Liver (tissue), 9 donors: ENCODE measurements around the gene TMA16. TPM values are rescaled to one million over a fixed set of nuclear protein-coding genes. Genes with fewer than 3 reads are reported as not detected.

Experiments
- DNase-seq: peaks from one replicate; pipeline ENCODE4 v3.0.0-alpha.2; 2017; ENCODE audit warnings: low spot score
- H3K27ac ChIP-seq, 2 donors: one replicate each; pipeline ENCODE4 v1.7.0; 2013; ENCODE audit warnings: inconsistent platforms in 2 of 2, low read length in 2 of 2, control low read depth in 1 of 2, low read depth in 1 of 2, mild to moderate bottlenecking in 1 of 2
- H3K27me3 ChIP-seq, 4 donors: one replicate each; pipeline versions ENCODE4 v1.6.1 to v1.7.0; 2013; ENCODE audit warnings: low read length in 3 of 4, inconsistent platforms in 1 of 4, mild to moderate bottlenecking in 1 of 4, moderate library complexity in 1 of 4; ENCODE audit not compliant: control insufficient read depth in 4 of 4, insufficient read depth in 4 of 4
- H3K36me3 ChIP-seq, 4 donors: one replicate each; pipeline versions ENCODE4 v1.6.1 to v1.7.0; 2013; ENCODE audit warnings: low read length in 3 of 4, mild to moderate bottlenecking in 3 of 4, low read depth in 1 of 4, moderate library complexity in 1 of 4; ENCODE audit not compliant: control insufficient read depth in 4 of 4, insufficient read depth in 3 of 4
- H3K4me1 ChIP-seq, 4 donors: one replicate each; pipeline versions ENCODE4 v1.6.1 to v1.7.0; 2013; ENCODE audit warnings: low read length in 3 of 4, mild to moderate bottlenecking in 3 of 4, moderate library complexity in 1 of 4; ENCODE audit not compliant: control insufficient read depth in 4 of 4, insufficient read depth in 4 of 4
- H3K4me3 ChIP-seq, 3 donors: one replicate each; pipeline versions ENCODE4 v1.6.1 to v1.7.0; 2013; ENCODE audit warnings: low read length in 3 of 3, control low read depth in 1 of 3, low read depth in 1 of 3, mild to moderate bottlenecking in 1 of 3
- H3K9ac ChIP-seq, 2 donors: one replicate each; pipeline ENCODE4 v1.7.0; 2013; ENCODE audit warnings: low read length in 2 of 2, mild to moderate bottlenecking in 2 of 2, moderate library complexity in 2 of 2, control low read depth in 1 of 2, low read depth in 1 of 2
- H3K9me3 ChIP-seq, 4 donors: one replicate each; pipeline versions ENCODE4 v1.6.1 to v1.7.0; 2013; ENCODE audit warnings: low read length in 3 of 4; ENCODE audit not compliant: control insufficient read depth in 4 of 4
- EGR1 ChIP-seq, 2 donors: IDR thresholded peaks; 2 replicates each; pipeline ENCODE4 v1.6.1; 2016 to 2018; ENCODE audit warnings: antibody characterized with exemption in 2 of 2, low read depth in 2 of 2
- FOXA1 ChIP-seq: IDR thresholded peaks from 2 replicates; pipeline ENCODE4 v1.6.1; 2016; ENCODE audit warnings: antibody characterized with exemption
- FOXA2 ChIP-seq: IDR thresholded peaks from 2 replicates; pipeline ENCODE4 v1.6.1; 2016; ENCODE audit warnings: antibody characterized with exemption
- GABPA ChIP-seq, 2 donors: IDR thresholded peaks in 1 of 2; conservative IDR thresholded peaks in 1 of 2; 2 replicates each; pipeline ENCODE4 v1.6.1; 2016; ENCODE audit warnings: antibody characterized with exemption in 2 of 2, mild to moderate bottlenecking in 1 of 2, moderate library complexity in 1 of 2
- HNF4A ChIP-seq, 2 donors: conservative IDR thresholded peaks; 2 replicates each; pipeline ENCODE4 v1.6.1; 2016; ENCODE audit warnings: antibody characterized with exemption in 2 of 2, mild to moderate bottlenecking in 2 of 2
- HNF4G ChIP-seq: IDR thresholded peaks from 2 replicates; pipeline ENCODE4 v1.6.1; 2016; ENCODE audit warnings: antibody characterized with exemption
- JUND ChIP-seq, 2 donors: IDR thresholded peaks; 2 replicates each; pipeline ENCODE4 v1.6.1; 2016; ENCODE audit warnings: antibody characterized with exemption in 2 of 2
- NR2F2 ChIP-seq: IDR thresholded peaks from 2 replicates; pipeline ENCODE4 v1.6.1; 2016; ENCODE audit warnings: antibody characterized with exemption
- RAD21 ChIP-seq, 2 donors: IDR thresholded peaks; 2 replicates each; pipeline ENCODE4 v1.6.1; 2016; ENCODE audit warnings: antibody characterized with exemption in 2 of 2, mild to moderate bottlenecking in 2 of 2
- RXRA ChIP-seq, 2 donors: IDR thresholded peaks; 2 replicates each; pipeline ENCODE4 v1.6.1; 2017 to 2018; ENCODE audit warnings: antibody characterized with exemption in 2 of 2, mild to moderate bottlenecking in 1 of 2
- SP1 ChIP-seq: IDR thresholded peaks from 2 replicates; pipeline ENCODE4 v1.6.1; 2018; ENCODE audit warnings: antibody characterized with exemption, mild to moderate bottlenecking
- TAF1 ChIP-seq: conservative IDR thresholded peaks from 2 replicates; pipeline ENCODE4 v1.6.1; 2016; ENCODE audit warnings: antibody characterized with exemption, mild to moderate bottlenecking
- YY1 ChIP-seq: IDR thresholded peaks from 2 replicates; pipeline ENCODE4 v1.6.1; 2016; ENCODE audit warnings: antibody characterized with exemption, mild to moderate bottlenecking
- WGBS: extraction: QIAGEN DNeasy Blood & Tissue Kit; methylation state at CpG from one replicate; pipeline ENCODE4 v1.1.7; 2013; 5-methylcytosine and 5-hydroxymethylcytosine counted together
- polyA plus RNA-seq, 2 donors: library from polyadenylated mRNA; stranded (reverse) in 1 of 2; unstranded in 1 of 2; fragments of 200-250 nt in 1 of 2; fragments of >200 nt in 1 of 2; fragmentation: Nextera tagmentation in 1 of 2; extraction: Ambion mirVana in 1 of 2; gene quantifications; one replicate each; pipeline versions ENCODE4 v1.2.1 to v1.2.3, GENCODE V29; 2013 to 2015
- total RNA-seq, 2 donors: library from RNA; depleted of rRNA; stranded (reverse); fragments of >200 nt; gene quantifications; one replicate each; pipeline ENCODE4 v1.2.3, GENCODE V29; 2014
- TF ChIP-seq, protein P1 (sequence below): fragments of 150-350 bp; IDR thresholded peaks from 2 replicates; pipeline ENCODE4 v1.5.1; 2017; ENCODE audit warnings: improper control_type of control experiment, low read depth, low read length; ENCODE audit not compliant: missing input control
- TF ChIP-seq, protein P2 (sequence below): IDR thresholded peaks from 2 replicates; pipeline ENCODE4 v1.6.1; 2016; ENCODE audit warnings: antibody characterized with exemption, mild to moderate bottlenecking
- TF ChIP-seq, protein P3 (sequence below): IDR thresholded peaks from 2 replicates; pipeline ENCODE4 v1.6.1; 2016; ENCODE audit warnings: antibody characterized with exemption
- TF ChIP-seq, protein P4 (sequence below): IDR thresholded peaks from 2 replicates; pipeline ENCODE4 v1.6.1; 2016; ENCODE audit warnings: antibody characterized with exemption
- TF ChIP-seq, protein P5 (sequence below): IDR thresholded peaks from 2 replicates; pipeline ENCODE4 v1.6.1; 2016; ENCODE audit warnings: antibody characterized with exemption
- donor health status: healthy.
- donor health status: healthy.
- donor health status: healthy.
- donor health status: healthy.
- donor health status: healthy.

Gene TMA16
- total and polyA plus RNA-seq, 4 donors, result 7.5 to 11.1 (median 9.6) TPM

GRCh38 chr4:163523791-163524365, 29.4 kb downstream of the TMA16 start:
- H3K4me3 ChIP-seq, result no peak overlapping the region
- 94% methylated on average over 3 of the region's 3 CpGs for WGBS
- peaks cover 2 to 28% (median 27%) of the 10 kb centered on the region in 4 donors for H3K36me3 ChIP-seq
- no peaks in the 10 kb centered on the region for H3K4me1 ChIP-seq
- no peak overlapping the region for H3K9ac ChIP-seq
- no peak overlapping the region for H3K27ac ChIP-seq
- no peak for TF ChIP-seq FOXA2
- TF ChIP-seq, protein P1, sequence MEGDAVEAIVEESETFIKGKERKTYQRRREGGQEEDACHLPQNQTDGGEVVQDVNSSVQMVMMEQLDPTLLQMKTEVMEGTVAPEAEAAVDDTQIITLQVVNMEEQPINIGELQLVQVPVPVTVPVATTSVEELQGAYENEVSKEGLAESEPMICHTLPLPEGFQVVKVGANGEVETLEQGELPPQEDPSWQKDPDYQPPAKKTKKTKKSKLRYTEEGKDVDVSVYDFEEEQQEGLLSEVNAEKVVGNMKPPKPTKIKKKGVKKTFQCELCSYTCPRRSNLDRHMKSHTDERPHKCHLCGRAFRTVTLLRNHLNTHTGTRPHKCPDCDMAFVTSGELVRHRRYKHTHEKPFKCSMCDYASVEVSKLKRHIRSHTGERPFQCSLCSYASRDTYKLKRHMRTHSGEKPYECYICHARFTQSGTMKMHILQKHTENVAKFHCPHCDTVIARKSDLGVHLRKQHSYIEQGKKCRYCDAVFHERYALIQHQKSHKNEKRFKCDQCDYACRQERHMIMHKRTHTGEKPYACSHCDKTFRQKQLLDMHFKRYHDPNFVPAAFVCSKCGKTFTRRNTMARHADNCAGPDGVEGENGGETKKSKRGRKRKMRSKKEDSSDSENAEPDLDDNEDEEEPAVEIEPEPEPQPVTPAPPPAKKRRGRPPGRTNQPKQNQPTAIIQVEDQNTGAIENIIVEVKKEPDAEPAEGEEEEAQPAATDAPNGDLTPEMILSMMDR, result no peak
- no peak for TF ChIP-seq RXRA (IDR thresholded peaks at IDR 0.05)
- no peak for TF ChIP-seq EGR1 (IDR thresholded peaks at IDR 0.05; ENCODE audit: low read depth in 2 of 2)
- TF ChIP-seq HNF4A (conservative IDR thresholded peaks at IDR 0.05), result no peak
- no peak for TF ChIP-seq SP1
- no peaks in the 10 kb centered on the region for H3K9me3 ChIP-seq
- DNase-seq, result no peak
- H3K27me3 ChIP-seq, result no peaks in the 10 kb centered on the region

- Histone ChIP-seq H3K27ac (no peak overlapping the region), H3K27me3 (no peaks in the 10 kb centered on the region), H3K9me3 (no peaks in the 10 kb centered on the region), H3K36me3 (peaks cover 2 to 26% (median 20%) of the 10 kb centered on the region in 4 donors), H3K9ac (no peak overlapping the region), H3K4me3 (no peak overlapping the region), H3K4me1 (no peaks in the 10 kb centered on the region)
- DNase-seq, result no peak
- WGBS, result 95% methylated on average over 3 of the region's 3 CpGs
- TF ChIP-seq, protein P2, sequence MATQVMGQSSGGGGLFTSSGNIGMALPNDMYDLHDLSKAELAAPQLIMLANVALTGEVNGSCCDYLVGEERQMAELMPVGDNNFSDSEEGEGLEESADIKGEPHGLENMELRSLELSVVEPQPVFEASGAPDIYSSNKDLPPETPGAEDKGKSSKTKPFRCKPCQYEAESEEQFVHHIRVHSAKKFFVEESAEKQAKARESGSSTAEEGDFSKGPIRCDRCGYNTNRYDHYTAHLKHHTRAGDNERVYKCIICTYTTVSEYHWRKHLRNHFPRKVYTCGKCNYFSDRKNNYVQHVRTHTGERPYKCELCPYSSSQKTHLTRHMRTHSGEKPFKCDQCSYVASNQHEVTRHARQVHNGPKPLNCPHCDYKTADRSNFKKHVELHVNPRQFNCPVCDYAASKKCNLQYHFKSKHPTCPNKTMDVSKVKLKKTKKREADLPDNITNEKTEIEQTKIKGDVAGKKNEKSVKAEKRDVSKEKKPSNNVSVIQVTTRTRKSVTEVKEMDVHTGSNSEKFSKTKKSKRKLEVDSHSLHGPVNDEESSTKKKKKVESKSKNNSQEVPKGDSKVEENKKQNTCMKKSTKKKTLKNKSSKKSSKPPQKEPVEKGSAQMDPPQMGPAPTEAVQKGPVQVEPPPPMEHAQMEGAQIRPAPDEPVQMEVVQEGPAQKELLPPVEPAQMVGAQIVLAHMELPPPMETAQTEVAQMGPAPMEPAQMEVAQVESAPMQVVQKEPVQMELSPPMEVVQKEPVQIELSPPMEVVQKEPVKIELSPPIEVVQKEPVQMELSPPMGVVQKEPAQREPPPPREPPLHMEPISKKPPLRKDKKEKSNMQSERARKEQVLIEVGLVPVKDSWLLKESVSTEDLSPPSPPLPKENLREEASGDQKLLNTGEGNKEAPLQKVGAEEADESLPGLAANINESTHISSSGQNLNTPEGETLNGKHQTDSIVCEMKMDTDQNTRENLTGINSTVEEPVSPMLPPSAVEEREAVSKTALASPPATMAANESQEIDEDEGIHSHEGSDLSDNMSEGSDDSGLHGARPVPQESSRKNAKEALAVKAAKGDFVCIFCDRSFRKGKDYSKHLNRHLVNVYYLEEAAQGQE, result no peak
- TF ChIP-seq FOXA1, result no peak
- TF ChIP-seq, protein P3, sequence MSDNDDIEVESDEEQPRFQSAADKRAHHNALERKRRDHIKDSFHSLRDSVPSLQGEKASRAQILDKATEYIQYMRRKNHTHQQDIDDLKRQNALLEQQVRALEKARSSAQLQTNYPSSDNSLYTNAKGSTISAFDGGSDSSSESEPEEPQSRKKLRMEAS, result no peak
- no peak for TF ChIP-seq TAF1
- TF ChIP-seq SP1, result no peak
- TF ChIP-seq, protein P4, sequence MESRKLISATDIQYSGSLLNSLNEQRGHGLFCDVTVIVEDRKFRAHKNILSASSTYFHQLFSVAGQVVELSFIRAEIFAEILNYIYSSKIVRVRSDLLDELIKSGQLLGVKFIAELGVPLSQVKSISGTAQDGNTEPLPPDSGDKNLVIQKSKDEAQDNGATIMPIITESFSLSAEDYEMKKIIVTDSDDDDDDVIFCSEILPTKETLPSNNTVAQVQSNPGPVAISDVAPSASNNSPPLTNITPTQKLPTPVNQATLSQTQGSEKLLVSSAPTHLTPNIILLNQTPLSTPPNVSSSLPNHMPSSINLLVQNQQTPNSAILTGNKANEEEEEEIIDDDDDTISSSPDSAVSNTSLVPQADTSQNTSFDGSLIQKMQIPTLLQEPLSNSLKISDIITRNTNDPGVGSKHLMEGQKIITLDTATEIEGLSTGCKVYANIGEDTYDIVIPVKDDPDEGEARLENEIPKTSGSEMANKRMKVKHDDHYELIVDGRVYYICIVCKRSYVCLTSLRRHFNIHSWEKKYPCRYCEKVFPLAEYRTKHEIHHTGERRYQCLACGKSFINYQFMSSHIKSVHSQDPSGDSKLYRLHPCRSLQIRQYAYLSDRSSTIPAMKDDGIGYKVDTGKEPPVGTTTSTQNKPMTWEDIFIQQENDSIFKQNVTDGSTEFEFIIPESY, result no peak
- no peak for TF ChIP-seq RXRA (IDR thresholded peaks at IDR 0.05)
- no peak for TF ChIP-seq YY1
- TF ChIP-seq EGR1 (IDR thresholded peaks at IDR 0.05; ENCODE audit: low read depth in 2 of 2), result no peak
- no peak for TF ChIP-seq FOXA2
- TF ChIP-seq GABPA (IDR thresholded peaks at IDR 0.05 in 1 of 2, conservative IDR thresholded peaks at IDR 0.05 in 1 of 2), result no peak
- no peak for TF ChIP-seq HNF4G
- TF ChIP-seq, protein P5, sequence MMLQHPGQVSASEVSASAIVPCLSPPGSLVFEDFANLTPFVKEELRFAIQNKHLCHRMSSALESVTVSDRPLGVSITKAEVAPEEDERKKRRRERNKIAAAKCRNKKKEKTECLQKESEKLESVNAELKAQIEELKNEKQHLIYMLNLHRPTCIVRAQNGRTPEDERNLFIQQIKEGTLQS, result no peak
- no peak for TF ChIP-seq RAD21 (IDR thresholded peaks at IDR 0.05)
- no peak for TF ChIP-seq NR2F2
- TF ChIP-seq JUND (IDR thresholded peaks at IDR 0.05), result no peak
- TF ChIP-seq, protein P1, result no peak
- no peak for TF ChIP-seq HNF4A (conservative IDR thresholded peaks at IDR 0.05)
Observed at GRCh38 chr4:163525982-163526381, 31.5 kb downstream of the TMA16 start.
